ENCODE measurements around the gene PNPLA7. TPM values are rescaled to one million over a fixed set of nuclear protein-coding genes. Genes with fewer than 3 reads are reported as not detected.

Gene PNPLA7
- total and polyA plus RNA-seq, 2 of the 13 experiments (the other 11 are each of a cell fraction or from before 2014, with no cell fraction given): 0.42 to 1.5 TPM

GRCh38 chr9:137454597-137455358, 95.4 kb downstream of the PNPLA7 start (continued):
- TF ChIP-seq U2AF2 (IDR thresholded peaks at IDR 0.05; ENCODE audit: low read depth, low read length) (no peak), ZHX2 (IDR thresholded peaks at IDR 0.05; ENCODE audit: low read depth) (no peak; the same call in 1 of the 2 replicates), ZHX2 (CRISPR knock-in tag; IDR thresholded peaks at IDR 0.05; ENCODE audit: borderline replicate concordance) (no peak), ZFY (CRISPR knock-in tag; IDR thresholded peaks at IDR 0.05) (peak; percentile 81), NR2F2 (IDR thresholded peaks at IDR 0.05; ENCODE audit: borderline replicate concordance, low read depth) (no peak), ZNF567 (CRISPR knock-in tag; IDR thresholded peaks at IDR 0.05; ENCODE audit: borderline replicate concordance) (peak; percentile 68; the same call in 1 of the 2 replicates), MXI1 (IDR thresholded peaks at IDR 0.05; ENCODE audit: borderline replicate concordance, low read depth, low read length) (peak; percentile 87; the same call in 1 of the 3 replicates), GATA4 (IDR thresholded peaks at IDR 0.05; ENCODE audit: borderline replicate concordance, low read depth) (no peak), BCLAF1 (IDR thresholded peaks at IDR 0.05) (no peak), SNAPC2 (CRISPR knock-in tag; IDR thresholded peaks at IDR 0.05) (peak; percentile 92), TAF1 (CRISPR knock-in tag; IDR thresholded peaks at IDR 0.05) (no peak; the same call in 1 of the 2 replicates), PAWR (CRISPR knock-in tag; IDR thresholded peaks at IDR 0.05; ENCODE audit: borderline replicate concordance) (no peak), DBP (CRISPR knock-in tag; IDR thresholded peaks at IDR 0.05; ENCODE audit: not compliant biosample characterization) (no peak), RCOR2 (CRISPR knock-in tag; IDR thresholded peaks at IDR 0.05) (peak; percentile 83; the same call in 1 of the 2 replicates), DDIT3 (CRISPR knock-in tag; IDR thresholded peaks at IDR 0.05) (no peak), ZNF276 (CRISPR knock-in tag; IDR thresholded peaks at IDR 0.05; ENCODE audit: low read depth) (peak; percentile 88)

All from HepG2 (cell line).